Left ventricle myocardium superior (tissue), 1 donor: ENCODE results near the gene IL12RB1. TPM values are rescaled to one million over a fixed set of nuclear protein-coding genes. Genes with fewer than 3 reads are reported as not detected.

Source experiments
- ATAC-seq: fragments of 200-7000 bp; cut with Tn5 transposase; one replicate; pipeline ENCODE4 v1.9.1; 2020; ENCODE audit warnings: mild to moderate bottlenecking, moderate library complexity
- DNase-seq: peaks from one replicate; pipeline ENCODE4 v3.0.0-alpha.2; 2020
- intact Hi-C: fragments of 100-400 bp; cut with micrococcal nuclease; formaldehyde crosslinking; loops from one replicate; pipeline ENCODE4 v1.11.0; 2022
- long read RNA-seq: library from polyadenylated mRNA; unstranded; transcript quantifications from one replicate; pipeline ENCODE4 v2.0.0, GENCODE V29; 2021
- total RNA-seq: library from RNA; stranded (reverse); fragmentation: NEBNext Ultra II Directional; extraction: Animal tissue kit (Norgen Biotek cat#: 25700); gene quantifications from one replicate; pipeline ENCODE4 v1.2.1, GENCODE V29; 2021
- donor health status: DM: no; HTN: yes; CAD: no; lungs with severe emphysema.

The IL12RB1 gene
- 0.94 TPM for total RNA-seq
- long read RNA-seq, result 0 reads

DNA sequence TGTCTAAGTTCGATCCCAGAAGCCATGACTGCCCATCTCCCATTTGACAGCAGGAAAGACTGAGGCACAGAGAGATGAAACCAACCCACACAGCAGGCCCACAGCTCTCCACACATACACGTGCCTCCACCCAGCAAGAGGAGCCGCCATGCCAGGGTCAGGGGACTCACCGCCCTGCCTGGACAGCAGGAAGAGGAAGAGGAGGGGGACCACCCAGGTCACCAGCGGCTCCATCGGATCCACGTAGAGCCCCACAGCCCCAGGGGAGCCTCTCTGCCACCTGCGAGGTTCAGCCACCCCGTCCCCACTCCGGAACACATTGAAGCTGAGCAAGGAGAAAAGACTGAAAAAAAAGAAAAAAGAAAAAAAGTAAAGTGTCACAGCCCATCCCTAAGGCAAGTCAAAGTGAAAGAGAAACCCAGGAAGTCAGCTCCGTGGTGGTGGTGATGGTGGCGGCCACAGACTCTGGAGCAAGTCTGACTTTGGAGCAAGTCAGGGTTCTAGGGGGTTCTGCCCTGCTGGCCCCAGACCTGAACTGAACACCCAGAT is at the start of gene IL12RB1:
IL12RB1 (minus strand) TSS at position 345 of the 549 bp plus-strand sequence; CDS start at position 234, 111 bp downstream.
- intact Hi-C loops, result no loop called here

GRCh38 chr19:18135712-18136584 is 49.2 kb upstream of the IL12RB1 start:
- ATAC-seq, result no peak
- intact Hi-C loops, result no loop called here
- DNase-seq, result no peak

More for the DNA sequence above, at the start of gene IL12RB1:
- no peak for DNase-seq
- ATAC-seq, result no peak

- ATAC-seq (no peak), DNase-seq (no peak)
- intact Hi-C loops, result no loop called here
These were observed 45.3 kb upstream of the IL12RB1 start for GRCh38 chr19:18131841-18132596.

GRCh38 chr19:18130523-18131242 is 43.9 kb upstream of the IL12RB1 start:
- intact Hi-C loops, result no loop called here
- DNase-seq, result no peak
- ATAC-seq, result no peak

DNA sequence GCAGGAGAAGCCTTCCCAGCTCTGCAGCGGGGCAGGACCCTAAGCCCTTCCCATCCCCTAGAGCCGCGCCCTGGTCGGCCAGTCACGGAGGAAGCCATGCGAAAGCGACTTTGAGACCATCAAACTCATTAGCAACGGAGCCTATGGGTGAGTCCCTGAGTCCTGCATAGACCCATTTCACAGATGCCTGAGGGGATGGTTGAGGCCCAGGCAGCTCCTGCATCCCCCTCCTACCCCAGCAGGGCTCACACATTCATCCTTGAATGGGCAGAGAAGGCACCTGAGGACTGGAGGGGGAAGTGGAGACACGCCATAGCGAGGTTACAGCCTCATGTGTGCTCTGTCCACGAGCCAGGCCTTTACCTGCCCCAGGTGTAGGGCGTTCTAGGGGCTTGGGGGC is 42.1 kb upstream of the IL12RB1 start:
- ATAC-seq (no peak), DNase-seq (no peak)
- intact Hi-C loops, result no loop called here

GRCh38 chr19:18128044-18128443 is 41.3 kb upstream of the IL12RB1 start:
- DNase-seq, result no peak
- intact Hi-C loops, result no loop called here

DNA sequence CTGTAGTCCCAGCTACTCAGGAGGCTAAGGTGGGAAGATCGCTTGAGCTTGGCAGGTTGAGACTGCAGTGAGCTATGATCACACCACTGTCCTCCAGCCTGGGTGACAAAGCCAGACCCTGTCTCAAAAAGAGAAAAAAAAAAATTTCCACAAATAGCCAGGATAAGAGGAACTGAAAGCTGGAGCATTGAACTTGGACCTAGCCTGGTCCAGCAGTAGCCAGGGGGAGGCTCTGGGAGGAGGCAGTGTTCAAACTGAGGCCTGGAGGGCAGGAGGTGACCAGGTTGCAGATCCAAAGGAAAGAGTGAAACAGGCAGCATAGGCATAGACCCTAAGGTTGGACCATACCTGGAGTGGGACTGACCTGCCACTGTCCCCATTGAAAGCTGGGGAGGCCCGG is 39.4 kb upstream of the IL12RB1 start:
- intact Hi-C loops, result no loop called here
- DNase-seq (no peak), ATAC-seq (no peak)

More at GRCh38 chr19:18128044-18128443, 41.3 kb upstream of the IL12RB1 start:
- ATAC-seq, result no peak

GRCh38 chr19:18123819-18124218 is 37.1 kb upstream of the IL12RB1 start:
- DNase-seq, result no peak
- peak; percentile 17 for ATAC-seq
- intact Hi-C loops, result no loop called here

GRCh38 chr19:18122860-18123795 is 36.4 kb upstream of the IL12RB1 start:
- DNase-seq, result peak; percentile 56
- ATAC-seq, result peak; percentile 22
- intact Hi-C loops, result no loop called here

- intact Hi-C loops, result no loop called here
- ATAC-seq (no peak), DNase-seq (no peak)
These were observed 35.7 kb upstream of the IL12RB1 start for GRCh38 chr19:18122424-18122823.

DNA sequence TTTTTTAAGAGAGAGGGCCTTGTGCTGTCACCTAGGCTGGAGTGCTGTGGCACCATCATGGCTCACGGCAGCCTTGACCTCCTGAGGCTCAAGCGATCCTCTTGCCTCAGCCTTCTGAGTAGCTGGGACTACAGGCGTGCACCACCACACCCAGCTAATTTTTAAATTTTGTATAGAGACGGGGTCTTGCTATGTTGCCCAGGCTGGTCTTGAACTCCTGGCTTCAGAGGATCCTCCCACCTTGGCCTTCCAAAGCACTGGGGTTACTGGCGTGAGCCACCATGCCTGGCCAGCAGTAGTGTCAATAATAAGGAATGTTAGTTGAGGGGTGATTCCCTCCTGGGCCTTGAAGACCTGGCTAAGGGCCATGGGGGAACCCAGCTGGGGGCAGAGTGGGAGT is 34.4 kb upstream of the IL12RB1 start:
- intact Hi-C loops, result no loop called here
- DNase-seq (no peak), ATAC-seq (no peak)

GRCh38 chr19:18120127-18120526 is 33.4 kb upstream of the IL12RB1 start:
- intact Hi-C loops, result no loop called here
- no peak for DNase-seq
- no peak for ATAC-seq

- intact Hi-C loops, result no loop called here
- ATAC-seq, result no peak
- no peak for DNase-seq
These were observed 33.0 kb upstream of the IL12RB1 start for GRCh38 chr19:18119717-18120105.

GRCh38 chr19:18119013-18119716 is 32.4 kb upstream of the IL12RB1 start:
- ATAC-seq, result no peak
- intact Hi-C loops, result no loop called here
- no peak for DNase-seq

- ATAC-seq (no peak), DNase-seq (no peak)
- intact Hi-C loops, result no loop called here
These were observed 31.8 kb upstream of the IL12RB1 start for GRCh38 chr19:18118420-18119012.

GRCh38 chr19:18117692-18118378 is 31.1 kb upstream of the IL12RB1 start:
- ATAC-seq, result peak; percentile 96
- DNase-seq, result peak; percentile 95
- intact Hi-C loops, result no loop called here

- DNase-seq (no peak), ATAC-seq (no peak)
- intact Hi-C loops, result no loop called here
These were observed 30.6 kb upstream of the IL12RB1 start for GRCh38 chr19:18117364-18117691.
